HG02759 (cell line): ENCODE data around the gene TTC28.
"Not testable (repeated sequence)": the region's sequence is repeated elsewhere in the genome, so short reads cannot be mapped to it uniquely, and the experiment has no call there.

ENCODE experiments used
- ATAC-seq: cut with Tn5 transposase; IDR thresholded peaks from one replicate; pipeline ENCODE4 v1.9.1; 2021; ENCODE audit warnings: mild to moderate bottlenecking, moderate library complexity; ENCODE audit not compliant: unreplicated experiment

TTC28 gene

DNA sequence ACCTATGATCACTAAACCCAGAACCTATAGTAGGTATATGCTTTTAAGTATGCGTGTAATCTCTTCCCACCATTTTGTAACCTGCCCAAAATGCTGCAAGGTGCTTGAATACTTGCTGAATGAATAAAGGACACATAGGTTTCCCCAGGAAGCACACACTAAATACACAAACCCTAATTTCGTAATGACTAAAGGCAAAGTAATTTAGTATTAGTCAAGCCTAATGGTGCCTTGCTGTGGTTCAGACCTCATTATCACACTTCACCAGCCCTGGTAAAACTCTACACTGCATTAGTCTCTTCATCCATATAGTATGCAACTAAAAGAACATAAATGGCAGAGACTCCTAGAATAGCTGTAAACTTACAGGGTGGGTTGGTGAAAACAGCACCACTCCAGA is 471.6 kb downstream of the TTC28 start:
- ATAC-seq: no peak

DNA sequence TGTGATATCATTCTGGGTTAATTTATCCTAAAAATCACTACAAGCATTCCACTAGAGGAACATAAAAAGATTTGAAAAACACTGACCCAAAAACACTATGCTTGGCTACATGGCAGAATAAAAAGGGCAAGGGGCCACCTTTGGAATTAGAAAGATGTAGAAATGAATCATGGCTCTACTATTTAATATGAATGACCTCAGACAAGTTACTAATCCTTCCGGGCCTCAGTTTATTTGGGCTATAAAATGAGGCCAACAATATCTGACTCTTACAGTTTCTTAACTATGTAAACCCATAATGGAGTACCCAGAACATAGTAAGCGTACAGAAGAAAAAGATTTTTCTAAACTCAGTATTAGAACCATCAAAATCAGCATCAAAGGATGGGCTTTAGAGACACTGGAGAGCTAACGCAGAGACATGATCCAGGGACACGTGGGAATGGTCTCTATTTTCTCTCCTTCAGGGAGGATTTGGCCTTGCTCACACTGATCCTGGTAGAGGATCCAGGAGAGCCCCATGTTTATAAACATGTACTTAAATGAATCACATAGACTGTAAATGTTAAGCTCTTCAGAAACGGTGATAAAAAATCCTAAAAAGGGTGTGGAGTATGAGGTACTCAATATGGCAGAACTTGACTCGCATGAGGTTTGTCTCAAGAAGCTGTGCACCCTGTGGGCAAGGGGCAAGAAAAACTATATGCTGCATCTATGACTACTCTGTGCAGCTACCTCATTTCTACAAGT is 472.2 kb downstream of the TTC28 start:
- no peak for ATAC-seq

DNA sequence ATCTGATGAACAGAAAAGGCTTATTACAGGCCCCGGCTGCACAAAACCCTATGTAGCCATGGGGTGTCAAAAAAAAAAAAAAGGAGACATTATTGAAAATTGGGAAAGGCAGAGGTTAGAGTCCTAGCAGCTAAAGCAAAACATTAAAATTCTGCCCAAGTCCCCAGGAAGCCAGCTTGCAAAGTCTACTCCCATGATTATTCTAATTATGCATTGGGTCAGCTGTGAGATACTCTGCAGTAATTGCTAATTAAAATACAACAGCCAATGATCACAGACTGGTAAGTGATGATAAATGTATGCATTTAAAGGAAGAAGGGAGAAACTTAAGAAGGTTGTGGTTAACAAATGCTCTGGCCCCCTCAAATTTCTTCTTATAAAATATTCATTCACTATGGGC is 473.7 kb downstream of the TTC28 start:
- ATAC-seq: no peak

DNA sequence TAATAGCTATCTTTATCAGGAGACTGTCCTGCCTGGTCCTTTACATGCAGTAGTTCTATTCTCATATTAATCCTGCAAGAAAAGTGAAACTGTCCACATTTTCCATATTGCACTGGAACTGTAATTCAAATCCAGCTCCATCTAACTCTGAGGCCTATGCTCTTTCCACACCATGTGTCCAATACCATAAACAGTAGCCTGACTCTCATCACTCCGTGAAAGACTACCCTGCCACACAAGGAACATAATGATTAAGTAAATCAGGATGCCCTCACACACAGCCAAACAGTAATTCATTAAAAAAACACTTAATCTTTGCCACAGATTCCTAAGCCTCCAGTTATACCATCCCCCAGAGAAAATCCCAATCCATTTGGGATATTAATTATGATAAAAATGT is 475.3 kb downstream of the TTC28 start:
- no peak for ATAC-seq

DNA sequence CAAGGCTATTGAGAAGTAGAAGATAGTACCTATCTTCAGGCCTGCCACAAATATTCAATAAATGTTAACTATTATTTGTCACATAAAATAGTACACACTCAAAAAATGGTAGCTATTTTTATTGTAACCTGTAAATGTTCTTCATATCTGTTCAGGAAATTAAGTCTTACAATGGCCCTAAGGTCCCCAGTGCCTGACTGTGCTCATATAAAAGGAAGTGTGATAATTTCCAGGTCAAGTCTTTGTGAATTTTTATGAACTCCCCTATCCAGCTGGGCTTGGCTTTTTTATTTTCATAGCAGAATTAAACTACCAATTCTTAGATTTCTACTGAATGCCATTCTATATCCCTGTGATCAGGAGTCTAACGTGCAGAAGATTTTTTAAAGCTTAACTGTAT is 476.4 kb downstream of the TTC28 start:
- no peak for ATAC-seq

DNA sequence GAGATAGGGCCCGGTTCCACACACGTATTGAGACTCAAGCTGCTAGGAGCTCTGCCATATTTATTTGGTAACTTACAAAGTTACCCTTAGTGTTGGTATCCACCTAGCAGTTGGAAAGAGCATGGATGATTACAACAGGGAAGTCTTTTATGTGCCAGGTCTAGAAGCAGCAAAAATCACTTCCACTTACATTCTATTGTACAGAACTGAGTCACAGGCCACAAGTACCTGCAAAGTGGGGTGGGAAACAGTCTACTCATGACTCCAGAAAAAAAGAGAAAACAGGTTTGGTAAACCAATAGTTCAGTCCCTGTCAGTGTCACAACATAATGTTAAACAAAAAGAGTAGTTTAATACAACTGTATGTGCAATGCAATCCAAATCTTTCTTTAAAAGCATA is 480.9 kb downstream of the TTC28 start:
- no peak for ATAC-seq

DNA sequence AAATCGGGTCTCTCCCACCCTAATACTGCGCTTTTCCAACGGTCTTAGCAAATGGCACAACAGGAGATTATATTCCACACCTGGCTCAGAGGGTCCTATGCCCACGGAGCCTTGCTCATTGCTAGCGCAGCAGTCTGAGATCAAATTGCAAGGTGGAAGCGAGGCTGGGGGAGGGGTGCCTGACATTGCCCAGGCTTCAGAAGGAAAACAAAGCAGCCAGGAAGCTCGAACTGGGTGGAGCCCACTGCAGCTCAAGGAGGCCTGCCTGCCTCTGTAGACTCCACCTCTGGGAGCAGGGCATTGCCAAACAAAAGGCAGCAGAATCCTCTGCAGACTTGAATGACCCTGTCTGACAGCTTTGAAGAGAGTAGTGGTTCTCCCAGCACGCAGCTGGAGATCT is 488.1 kb downstream of the TTC28 start:
- ATAC-seq: not testable (repeated sequence)

DNA sequence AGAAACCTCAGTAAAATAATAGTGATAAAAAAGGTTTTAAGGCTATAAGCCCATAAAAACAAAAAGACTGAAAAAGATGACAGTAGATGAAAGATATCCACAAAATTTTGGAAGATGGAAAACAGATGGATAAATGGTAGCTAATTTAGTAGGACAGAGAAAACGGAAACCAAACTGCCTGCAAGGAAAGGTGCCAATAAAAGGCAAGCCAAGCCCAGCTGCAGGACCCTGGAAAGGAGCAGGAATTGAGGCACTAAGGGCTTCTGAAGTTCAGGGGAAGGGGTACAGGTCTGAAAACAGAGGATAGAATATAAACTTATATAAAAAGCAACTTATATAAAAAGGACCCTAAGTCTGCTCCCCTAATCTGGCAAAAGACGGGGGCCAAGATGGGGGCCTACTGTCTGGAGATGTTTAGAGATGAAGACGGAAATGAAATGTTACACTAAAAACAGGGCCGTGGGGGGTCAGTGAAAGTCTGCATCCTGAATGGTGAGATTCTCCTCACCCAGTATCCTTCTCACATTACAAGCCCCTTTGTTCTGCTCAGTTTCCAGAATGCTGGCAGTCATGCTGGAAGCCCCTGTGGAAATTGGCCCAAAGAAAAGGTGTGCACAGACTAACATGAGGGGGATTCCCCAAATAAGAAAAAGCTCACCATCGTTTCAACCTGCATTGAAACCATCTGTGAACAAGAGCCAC is 491.3 kb downstream of the TTC28 start:
- no peak for ATAC-seq

DNA sequence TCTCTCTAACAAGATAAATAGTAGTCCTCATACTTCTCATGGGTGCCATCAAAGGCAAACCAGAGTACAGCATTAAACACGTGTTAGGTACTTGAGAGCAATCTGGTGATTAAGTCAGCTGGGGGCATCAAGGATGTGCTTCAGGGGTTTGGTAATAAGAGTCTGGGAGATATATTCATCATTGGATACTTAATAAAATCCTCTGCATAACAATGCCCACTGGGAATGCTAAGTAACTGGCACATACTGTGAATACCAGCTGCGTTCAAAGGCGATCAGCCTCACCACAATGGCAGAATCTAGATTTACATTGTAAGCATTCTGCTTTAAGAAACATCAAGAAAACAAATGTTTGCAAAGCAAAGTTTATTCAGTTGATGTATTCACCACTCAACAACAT is 492.0 kb downstream of the TTC28 start:
- ATAC-seq: no peak

DNA sequence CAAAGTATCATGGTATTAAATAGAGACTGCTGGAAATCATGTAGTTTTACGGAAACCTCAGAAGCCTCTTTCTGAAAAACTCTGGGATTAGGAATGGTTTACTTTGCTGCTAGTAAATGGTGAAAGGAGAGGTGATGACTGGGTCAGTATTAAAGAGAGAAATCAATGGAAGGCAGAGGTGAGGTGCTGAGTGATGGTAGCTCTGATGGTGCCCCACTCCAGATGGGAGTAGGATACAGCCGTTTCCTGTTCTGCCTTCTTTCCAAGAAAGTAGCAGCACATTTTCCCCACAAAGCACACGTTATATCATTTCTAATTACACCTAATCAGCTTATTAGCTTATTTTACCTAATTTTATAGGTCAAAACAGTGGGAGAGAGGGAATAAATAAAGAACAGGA is 493.0 kb downstream of the TTC28 start:
- ATAC-seq: no peak

DNA sequence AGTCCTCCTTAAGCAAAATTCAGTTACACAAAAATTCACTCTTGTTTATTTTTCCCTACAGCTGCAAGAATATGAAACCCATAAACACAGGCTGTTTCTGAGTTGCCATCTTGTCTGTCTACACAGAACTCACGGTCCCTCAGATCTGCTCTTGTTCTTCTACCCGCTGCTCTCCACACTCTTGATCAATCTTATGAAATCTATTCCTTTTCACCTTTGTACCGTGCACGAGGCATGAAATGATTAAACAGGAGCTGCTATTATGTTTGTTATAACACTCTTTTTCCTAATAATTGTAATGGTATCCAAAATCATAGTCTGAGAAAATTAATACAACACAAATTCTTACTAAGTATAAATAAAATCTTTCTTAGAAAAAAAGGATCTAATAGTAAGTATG is 494.5 kb downstream of the TTC28 start:
- ATAC-seq: no peak

DNA sequence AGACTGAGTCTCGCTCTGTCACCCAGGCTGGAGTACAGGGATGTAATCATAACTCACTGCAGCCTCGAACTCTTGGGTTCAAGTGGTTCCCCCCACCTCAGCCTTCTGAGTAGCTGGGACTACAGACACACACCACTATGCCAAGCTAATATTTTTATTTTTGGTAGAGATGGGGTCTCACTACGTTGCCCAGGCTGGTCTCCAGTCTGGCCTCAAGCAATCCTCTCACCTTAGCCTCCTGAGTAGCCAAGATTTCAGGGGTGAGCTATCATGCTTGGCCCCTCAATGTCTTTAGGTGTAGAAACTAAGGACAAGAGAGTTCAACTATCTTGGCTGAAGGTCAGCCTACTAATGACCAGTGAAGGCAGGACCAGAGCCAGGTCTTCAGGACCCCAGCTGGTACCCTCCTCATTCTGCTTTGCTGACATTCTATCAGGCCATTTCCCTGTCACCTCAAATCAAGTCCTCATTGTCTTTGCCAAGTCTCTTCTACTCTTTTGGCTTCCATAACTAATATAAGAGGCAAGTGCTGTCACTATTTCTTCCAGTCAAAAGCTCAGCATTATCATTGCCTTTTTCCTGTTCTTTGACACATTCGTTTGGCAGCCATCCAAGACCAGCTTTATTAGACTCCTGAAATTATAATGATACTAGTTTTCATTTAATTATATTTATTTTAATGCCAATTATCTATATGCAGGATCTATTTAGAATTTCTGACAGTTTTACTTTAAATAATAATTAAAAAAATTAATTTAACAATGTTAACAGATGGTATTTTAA is 496.4 kb downstream of the TTC28 start:
- no peak for ATAC-seq

DNA sequence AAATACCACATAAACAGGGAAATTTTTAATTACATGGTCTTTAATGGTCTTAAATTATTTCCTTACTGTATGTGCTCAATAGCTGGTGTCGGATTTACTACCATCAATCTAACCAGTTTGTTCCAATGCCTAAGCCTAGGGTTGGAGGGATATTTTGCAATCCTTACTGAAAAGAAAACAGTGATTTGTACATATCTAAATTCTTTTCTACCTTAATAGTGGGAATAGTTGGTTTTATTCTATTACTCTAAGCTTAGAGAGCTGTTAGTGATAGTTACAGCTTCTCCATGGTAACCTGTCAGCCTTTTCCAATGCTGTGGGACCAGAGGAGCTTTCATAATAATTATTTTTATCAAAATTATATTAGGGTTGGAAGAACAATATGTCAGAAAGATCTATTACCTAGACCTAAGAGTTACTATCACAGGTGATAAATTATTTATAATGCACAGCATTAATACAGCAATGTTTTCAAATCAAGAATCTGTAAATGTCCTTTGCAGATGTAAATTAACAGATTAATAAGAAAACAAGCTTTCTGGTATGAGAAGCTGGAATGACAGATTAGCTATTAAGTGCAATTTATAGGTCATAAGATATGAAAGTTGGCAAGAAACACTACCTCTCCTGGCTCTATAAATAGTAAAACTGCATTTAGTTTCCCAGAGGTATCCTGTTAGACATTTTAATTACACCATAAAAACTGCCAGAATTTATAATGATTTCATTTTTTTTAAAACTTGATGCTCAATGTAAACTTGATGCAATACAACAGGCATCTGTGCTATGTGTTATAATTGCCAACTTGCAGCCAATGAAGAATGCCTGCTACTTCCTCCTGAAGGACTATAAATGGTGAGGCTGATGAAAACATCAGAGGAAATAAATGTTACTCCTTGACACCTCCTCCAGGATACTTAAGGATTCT is 498.6 kb downstream of the TTC28 start:
- no peak for ATAC-seq

DNA sequence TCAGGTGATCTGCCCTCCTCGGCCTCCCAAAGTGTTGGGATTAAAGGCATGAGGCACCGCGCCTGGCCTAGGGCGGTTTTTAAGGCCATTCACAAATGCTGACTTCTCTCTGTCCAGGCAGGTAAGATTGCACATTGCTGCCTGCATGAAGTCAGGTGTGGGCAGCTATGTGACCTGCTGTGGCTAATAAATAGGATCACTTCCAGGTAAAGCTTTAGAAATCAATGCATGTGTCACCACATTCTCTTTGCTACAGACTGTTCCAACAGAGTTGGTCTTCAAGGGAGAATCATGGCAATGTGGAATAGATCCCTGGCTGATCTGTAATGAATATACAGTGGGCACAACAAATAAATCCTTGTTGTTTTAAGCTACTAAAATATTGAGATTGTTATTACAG is 500.2 kb downstream of the TTC28 start:
- no peak for ATAC-seq

DNA sequence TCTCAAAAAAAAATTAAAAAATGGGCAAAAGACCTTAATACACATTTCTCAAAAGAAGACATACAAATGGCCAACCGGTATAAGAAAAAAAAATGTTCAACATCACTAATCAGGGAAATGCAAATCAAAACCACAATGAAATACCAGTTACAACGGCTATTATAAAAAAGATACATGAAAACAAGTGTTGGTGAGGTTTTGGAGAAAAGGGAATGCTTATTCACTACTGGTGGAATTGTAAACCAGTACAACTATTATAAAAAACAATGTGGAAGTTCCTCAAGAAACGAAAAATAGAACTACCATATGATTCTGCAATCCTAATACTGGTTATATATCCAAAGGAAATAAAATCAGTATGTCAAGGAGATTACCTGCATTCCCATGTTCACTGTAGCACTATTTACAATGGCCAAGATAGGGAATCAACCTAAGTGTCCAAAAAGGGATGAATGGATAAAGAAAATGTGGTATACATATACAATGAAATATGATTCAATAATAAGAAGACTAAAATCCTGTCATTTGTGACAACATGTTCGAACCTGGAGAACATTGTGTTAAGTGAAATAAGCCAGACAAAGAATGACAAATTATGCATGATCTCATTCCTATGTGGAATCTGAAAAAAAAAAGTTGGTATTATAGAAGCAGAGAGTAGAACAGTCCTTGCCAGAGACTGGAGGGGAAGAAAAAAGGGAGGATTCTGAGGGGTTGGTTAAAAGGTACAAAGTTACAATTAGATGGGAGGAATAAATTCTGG is 503.7 kb downstream of the TTC28 start:
- ATAC-seq: no peak

DNA sequence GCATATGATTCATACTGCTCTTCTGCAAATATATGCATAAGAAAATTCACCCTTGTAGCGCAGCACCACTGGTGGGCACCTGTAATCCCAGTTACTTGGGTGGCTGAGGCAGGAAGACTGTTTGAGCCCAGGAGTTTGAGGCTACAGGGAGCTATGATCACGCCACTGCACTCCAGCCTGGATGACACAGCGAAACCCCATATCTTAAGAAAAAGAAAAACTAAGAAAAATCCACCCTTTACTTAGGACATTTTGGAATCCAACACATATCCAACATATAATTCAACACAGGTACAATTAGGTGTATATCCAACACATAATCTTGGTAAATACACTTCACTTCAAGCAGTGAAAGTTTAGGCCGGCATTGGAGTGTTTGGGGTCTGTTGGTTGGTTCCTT is 505.1 kb downstream of the TTC28 start:
- ATAC-seq: no peak

DNA sequence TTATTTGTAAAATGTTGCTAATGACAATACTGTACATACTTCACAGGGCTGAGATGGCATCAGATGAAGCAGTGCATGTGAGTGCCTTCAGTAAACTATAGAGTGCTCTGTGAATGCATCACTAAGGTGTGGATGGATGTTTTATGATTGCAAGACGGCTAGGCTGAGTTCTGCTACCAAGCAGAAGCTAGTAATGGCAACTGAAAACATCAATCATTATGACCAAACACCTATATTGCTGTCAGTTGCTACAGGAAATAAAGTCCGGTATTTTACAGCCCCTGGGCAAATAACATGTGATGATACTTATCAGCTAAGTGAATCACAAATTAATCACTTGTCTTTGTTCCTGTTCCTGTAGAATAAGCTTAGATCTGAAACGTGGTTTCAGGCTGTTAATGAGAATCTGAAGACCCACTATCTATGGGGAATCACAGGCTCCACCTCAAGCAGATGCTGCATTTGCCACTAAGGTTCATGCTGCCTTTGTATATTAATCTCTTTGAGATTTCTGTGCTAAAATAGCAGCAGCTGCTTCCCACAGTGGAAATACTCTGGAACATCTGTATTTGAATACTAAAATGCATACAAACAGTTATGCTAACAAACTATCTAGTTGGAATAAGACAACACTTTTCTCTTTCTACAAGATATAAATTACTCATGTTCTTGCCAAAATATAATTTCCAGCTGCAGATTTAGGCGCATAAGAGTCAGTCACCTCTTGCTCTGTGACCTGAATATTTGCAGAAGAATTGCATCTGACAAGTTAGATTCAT is 506.6 kb downstream of the TTC28 start:
- no peak for ATAC-seq

DNA sequence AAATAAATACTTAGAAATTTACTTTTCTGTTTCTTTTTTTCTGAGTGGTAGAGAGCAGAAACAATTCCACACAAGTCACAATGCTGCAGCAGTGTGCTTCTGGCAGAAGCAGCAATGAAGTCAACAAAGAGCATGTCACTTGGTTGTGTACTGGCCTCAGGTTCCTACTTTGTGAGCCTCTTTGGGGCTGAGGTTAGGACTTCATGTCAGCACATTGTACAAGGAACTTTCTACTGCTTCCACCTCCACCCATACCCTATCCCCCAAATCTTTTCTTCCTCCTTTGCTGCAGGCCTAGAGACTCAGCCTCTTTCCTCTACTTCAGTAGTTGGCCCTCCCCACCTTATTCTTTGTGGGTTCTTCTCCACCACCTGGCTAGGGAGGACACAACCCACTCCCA is 507.9 kb downstream of the TTC28 start:
- ATAC-seq: no peak

DNA sequence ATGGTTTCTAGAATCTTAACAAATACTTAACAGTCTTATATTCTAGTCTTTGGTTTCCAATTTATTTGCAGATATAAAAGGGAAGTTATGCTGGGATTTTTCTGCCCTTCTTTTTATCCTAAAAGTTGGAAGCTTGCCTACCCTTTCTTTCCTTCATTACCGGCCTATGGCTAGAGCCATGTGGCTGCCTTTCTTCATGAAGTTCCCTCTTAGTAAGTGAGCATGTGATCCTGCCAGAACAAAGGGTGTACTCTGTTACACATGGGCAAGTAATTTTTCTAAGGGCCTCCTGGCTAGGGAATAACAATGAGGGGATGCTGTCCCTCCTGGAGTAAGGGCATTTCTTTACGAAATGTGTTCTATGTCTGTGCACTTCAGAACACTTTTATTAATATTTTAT is 508.5 kb downstream of the TTC28 start:
- ATAC-seq: no peak
